K562 (cell line): ENCODE measurements around the gene GNG7.

Experiments used
- CTCF ChIP-seq, 3 experiments: IDR thresholded peaks in 2 of 3; conservative IDR thresholded peaks in 1 of 3; 2 replicates each; pipeline ENCODE4 v1.5.1; 2011 to 2012; ENCODE audit warnings: low read length in 3 of 3, mild to moderate bottlenecking in 3 of 3, control low read depth in 2 of 3, improper control_type of control experiment in 1 of 3, inconsistent platforms in 1 of 3, low read depth in 1 of 3, mixed read lengths in 1 of 3, moderate library complexity in 1 of 3; ENCODE audit not compliant: insufficient read depth in 2 of 3
- ERF ChIP-seq: fragments of 450-650 bp; formaldehyde crosslinking; IDR thresholded peaks from 2 replicates; pipeline ENCODE4 v1.4.0; 2020; ENCODE audit warnings: mild to moderate bottlenecking, mixed read lengths
- EZH2 ChIP-seq: IDR thresholded peaks from 2 replicates; pipeline ENCODE4 v1.6.1; 2012; ENCODE audit warnings: low read depth, mild to moderate bottlenecking, inconsistent platforms, low read length, borderline replicate concordance
- GABPA ChIP-seq: fragments of 200-800 bp; sonication (Bioruptor generic); conservative IDR thresholded peaks from 2 replicates; pipeline ENCODE4 v1.6.1; 2016; ENCODE audit warnings: low read depth, missing genetic modification characterization, missing compliant biosample characterization
- HCFC1 ChIP-seq: IDR thresholded peaks from 2 replicates; pipeline ENCODE4 v1.6.1; 2012; ENCODE audit warnings: low read depth, low read length, improper control_type of control experiment
- L3MBTL2 ChIP-seq: fragments of 450-650 bp; IDR thresholded peaks from 2 replicates; pipeline ENCODE4 v1.6.1; 2016; ENCODE audit warnings: mild to moderate bottlenecking, moderate library complexity
- MED1 ChIP-seq: sonication (generic); formaldehyde crosslinking; IDR thresholded peaks from 2 replicates; pipeline ENCODE4 v1.8.1; 2023; ENCODE audit warnings: missing genetic modification reagents, borderline replicate concordance
- POLR3G ChIP-seq: IDR thresholded peaks from 2 replicates; pipeline ENCODE4 v1.6.1; 2011; ENCODE audit not compliant: insufficient read length, insufficient replicate concordance; ENCODE audit errors: extremely low read depth
- PRPF4 ChIP-seq: fragments of 200-400 bp; formaldehyde crosslinking; IDR thresholded peaks from one replicate; pipeline ENCODE4 v1.6.1; 2017; ENCODE audit warnings: low read length, low read depth, mild to moderate bottlenecking; ENCODE audit not compliant: insufficient read depth, poor library complexity, severe bottlenecking
- SMAD1 ChIP-seq: fragments of 150-350 bp; IDR thresholded peaks from 2 replicates; pipeline ENCODE4 v1.6.1; 2014; ENCODE audit warnings: low read length, low read depth; ENCODE audit not compliant: partially characterized antibody
- SRSF1 ChIP-seq: fragments of 200-400 bp; formaldehyde crosslinking; IDR thresholded peaks from 2 replicates; pipeline ENCODE4 v1.6.1; 2017; ENCODE audit warnings: mild to moderate bottlenecking, low read depth, low read length, moderate library complexity

DNA sequence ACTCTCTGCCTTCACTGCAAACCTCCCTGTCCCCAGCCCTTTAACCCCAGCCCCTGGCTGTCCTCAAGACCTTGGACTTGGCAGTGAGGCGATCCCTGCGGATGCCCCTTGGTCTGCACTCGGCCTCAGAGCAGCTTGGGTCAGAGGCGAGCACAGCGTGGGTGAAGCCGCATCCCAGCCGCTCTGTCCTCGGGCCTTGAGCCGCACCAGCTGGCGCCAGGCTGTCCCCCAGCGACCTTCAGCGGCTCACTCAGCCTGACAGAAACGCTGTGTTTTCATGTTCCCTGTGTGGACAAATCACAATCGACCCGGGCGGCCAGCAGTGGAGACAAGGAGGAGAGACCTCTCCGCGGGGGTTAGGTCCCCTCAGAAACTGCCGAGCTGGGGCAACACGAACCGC is 52.0 kb downstream of the GNG7 start:
- TF ChIP-seq PRPF4 = no peak
- TF ChIP-seq SRSF1 = no peak
- TF ChIP-seq EZH2 = no peak
- TF ChIP-seq HCFC1 = no peak
- no peak for TF ChIP-seq L3MBTL2
- no peak for TF ChIP-seq ERF
- TF ChIP-seq SMAD1 = no peak
- TF ChIP-seq MED1 (CRISPR knock-in tag) = no peak
- TF ChIP-seq POLR3G = no peak
- TF ChIP-seq GABPA (tag) = no peak
- TF ChIP-seq CTCF (IDR thresholded peaks at IDR 0.05 in 2 of 3, conservative IDR thresholded peaks at IDR 0.05 in 1 of 3; ENCODE audit: insufficient read depth in 2 of 3, low read depth in 1 of 3, low read length in 3 of 3) = no peak
